WTC11 (cell line): ENCODE data around the gene USP20. TPM values are rescaled to one million over a fixed set of nuclear protein-coding genes. Genes with fewer than 3 reads are reported as not detected.

Experiments used
- ATAC-seq: fragments of 200-7000 bp; cut with Tn5 transposase; 2 replicates; pipeline ENCODE4 v1.10.0; 2021; ENCODE audit warnings: mild to moderate bottlenecking, moderate library complexity
- CTCF ChIA-PET: fragments of 300-600 bp; sonication (Branson Sonifier 250); formaldehyde crosslinking; loops from one replicate; lab custom pipeline; 2021; ENCODE audit warnings: antibody characterized with exemption; lab: Charles Lee
- POLR2A ChIA-PET: fragments of 350-600 bp; sonication (Branson Sonifier 250); formaldehyde crosslinking; loops from one replicate; lab custom pipeline; 2021; ENCODE audit warnings: antibody characterized with exemption; lab: Charles Lee
- DNase-seq: peaks from one replicate; pipeline ENCODE4 v3.0.0; 2021; ENCODE audit warnings: low spot score
- H3K27ac Mint-ChIP-seq: 2 replicates; pipeline ENCODE4 v1.8.0; 2021; ENCODE audit warnings: mixed read lengths
- H3K27me3 Mint-ChIP-seq: 2 replicates; pipeline ENCODE4 v1.8.0; 2021; ENCODE audit warnings: low read depth, mild to moderate bottlenecking, moderate library complexity, mixed read lengths
- H3K36me3 Mint-ChIP-seq: 2 replicates; pipeline ENCODE4 v1.8.0; 2021; ENCODE audit warnings: mixed read lengths
- H3K4me1 Mint-ChIP-seq: 2 replicates; pipeline ENCODE4 v1.8.0; 2022; ENCODE audit warnings: mixed read lengths
- H3K4me3 Mint-ChIP-seq: 2 replicates; pipeline ENCODE4 v1.8.0; 2021; ENCODE audit warnings: mild to moderate bottlenecking, moderate library complexity, mixed read lengths
- H3K9me3 Mint-ChIP-seq: 2 replicates; pipeline ENCODE4 v1.8.0; 2021; ENCODE audit warnings: mixed read lengths
- ATF3 ChIP-seq: sonication (generic); formaldehyde crosslinking; conservative IDR thresholded peaks from 2 replicates; pipeline ENCODE4 v1.8.1; 2022; ENCODE audit warnings: mild to moderate bottlenecking, missing genetic modification reagents
- E2F4 ChIP-seq: sonication (generic); formaldehyde crosslinking; IDR thresholded peaks from 2 replicates; pipeline ENCODE4 v1.8.1; 2022; ENCODE audit warnings: low read depth, mild to moderate bottlenecking, moderate library complexity, missing genetic modification reagents, borderline replicate concordance
- ESRRA ChIP-seq: sonication (generic); formaldehyde crosslinking; IDR thresholded peaks from 2 replicates; pipeline ENCODE4 v1.8.1; 2022; ENCODE audit warnings: mild to moderate bottlenecking, missing genetic modification reagents, borderline replicate concordance
- FOXK1 ChIP-seq: sonication (generic); formaldehyde crosslinking; IDR thresholded peaks from 2 replicates; pipeline ENCODE4 v1.8.0; 2022; ENCODE audit warnings: mild to moderate bottlenecking, moderate library complexity, missing genetic modification reagents
- IRF2 ChIP-seq: sonication (generic); formaldehyde crosslinking; IDR thresholded peaks from 2 replicates; pipeline ENCODE4 v1.8.0; 2022; ENCODE audit warnings: low read depth, missing genetic modification reagents, borderline replicate concordance
- RELA ChIP-seq: sonication (generic); formaldehyde crosslinking; IDR thresholded peaks from 2 replicates; pipeline ENCODE4 v1.8.1; 2022; ENCODE audit warnings: missing genetic modification reagents, mild to moderate bottlenecking, borderline replicate concordance
- STAT6 ChIP-seq: sonication (generic); formaldehyde crosslinking; conservative IDR thresholded peaks from 2 replicates; pipeline ENCODE4 v1.8.1; 2023; ENCODE audit warnings: mild to moderate bottlenecking, low read depth, missing genetic modification reagents, moderate library complexity
- TEAD4 ChIP-seq: sonication (generic); formaldehyde crosslinking; IDR thresholded peaks from 2 replicates; pipeline ENCODE4 v1.8.0; 2022; ENCODE audit warnings: mild to moderate bottlenecking, missing genetic modification reagents
- ZBTB43 ChIP-seq: sonication (generic); formaldehyde crosslinking; IDR thresholded peaks from 2 replicates; pipeline ENCODE4 v1.8.1; 2023; ENCODE audit warnings: mild to moderate bottlenecking, missing genetic modification reagents
- ZNF219 ChIP-seq: sonication (generic); formaldehyde crosslinking; IDR thresholded peaks from 2 replicates; pipeline ENCODE4 v1.8.0; 2023; ENCODE audit warnings: missing genetic modification reagents, mild to moderate bottlenecking, borderline replicate concordance
- ZNF263 ChIP-seq: sonication (generic); formaldehyde crosslinking; IDR thresholded peaks from 2 replicates; pipeline ENCODE4 v1.8.1; 2022; ENCODE audit warnings: low read depth, mild to moderate bottlenecking, moderate library complexity, missing genetic modification reagents
- ZNF281 ChIP-seq: sonication (generic); formaldehyde crosslinking; IDR thresholded peaks from 2 replicates; pipeline ENCODE4 v1.8.0; 2023; ENCODE audit warnings: mild to moderate bottlenecking, missing genetic modification reagents
- ZNF532 ChIP-seq: fragments of 250-450 bp; sonication (Bioruptor Pico); IDR thresholded peaks from 2 replicates; pipeline ENCODE4 v1.9.0; 2021; ENCODE audit warnings: mild to moderate bottlenecking, borderline replicate concordance
- total RNA-seq: library from RNA; stranded (reverse); gene quantifications from 3 replicates; pipeline ENCODE4 v1.2.3, GENCODE V29; 2021

Gene USP20
- total RNA-seq, 1 experiment from 2014 or later, result 29.3 TPM

- TF ChIP-seq ZNF281 (CRISPR knock-in tag), result no peak
These were observed 65.2 kb downstream of the USP20 start (continued) for GRCh38 chr9:129900263-129901027.

GRCh38 chr9:129901993-129902739, 66.9 kb downstream of the USP20 start:
- peaks cover 11% of the 10 kb centered on the region for H3K4me1 Mint-ChIP-seq
- ChIA-PET CTCF (no interaction called here), POLR2A (no interaction called here)
- H3K9me3 Mint-ChIP-seq, result peaks cover 9% of the 10 kb centered on the region; the same call in 1 of the 2 replicates
- no peak overlapping the region for H3K4me3 Mint-ChIP-seq
- ATAC-seq (no peak), DNase-seq (no peak)
- H3K27me3 Mint-ChIP-seq, result no peaks in the 10 kb centered on the region
- H3K27ac Mint-ChIP-seq, result peak overlapping the region; percentile 4; the same call in 1 of the 2 replicates
- H3K36me3 Mint-ChIP-seq, result peaks cover 41% of the 10 kb centered on the region
- TF ChIP-seq E2F4 (CRISPR knock-in tag) (no peak), IRF2 (CRISPR knock-in tag) (no peak), ZNF532 (CRISPR knock-in tag) (no peak), ZNF281 (CRISPR knock-in tag) (no peak), ZNF263 (CRISPR knock-in tag) (no peak), TEAD4 (CRISPR knock-in tag) (no peak), ZNF219 (no peak), ESRRA (CRISPR knock-in tag) (no peak), ATF3 (no peak), FOXK1 (CRISPR knock-in tag) (no peak), ZBTB43 (CRISPR knock-in tag) (no peak), RELA (CRISPR knock-in tag) (no peak), STAT6 (no peak)
